HepG2 (cell line): ENCODE measurements around the gene LRRC10B. TPM values are rescaled to one million over a fixed set of nuclear protein-coding genes. Genes with fewer than 3 reads are reported as not detected.

Experiments
- ATAC-seq: fragments of 200-7000 bp; cut with Tn5 transposase; 3 replicates; pipeline ENCODE4 v1.9.1; 2020; ENCODE audit warnings: mild to moderate bottlenecking, moderate library complexity
- BruUV-seq: library from RNA; stranded (reverse); fragments of 400-500 nt; replicated peaks from 2 replicates; lab custom pipeline; 2021; lab: Mats Ljungman, UMichigan
- CTCF ChIA-PET: fragments of 300-600 bp; formaldehyde crosslinking; extraction: SDS; loops from one replicate; lab custom pipeline; 2021; ENCODE audit warnings: low total read pairs, inconsistent platforms, low intra/inter-chr PET ratio; lab: Yijun Ruan, JAX
- POLR2A ChIA-PET: fragments of 350-600 bp; sonication (Branson Sonifier 250); formaldehyde crosslinking; loops from one replicate; lab custom pipeline; 2020; ENCODE audit warnings: antibody characterized with exemption, inconsistent platforms; lab: Yijun Ruan, JAX
- DNase-seq: peaks from one replicate; pipeline ENCODE4 v3.0.0-alpha.2; 2015; ENCODE audit warnings: low spot score
- FAIRE-seq: peaks from 3 replicates; lab custom pipeline; 2011; peaks lifted over from hg19 to GRCh38; lab: Jason Lieb, UNC
- H2AFZ ChIP-seq: one replicate; pipeline ENCODE4 v1.6.1; 2011; ENCODE audit warnings: low read length, inconsistent platforms
- H3K27ac ChIP-seq: fragments of 300-600 bp; 3 replicates; pipeline ENCODE4 v1.8.0; 2011; ENCODE audit warnings: mixed run types, mild to moderate bottlenecking, mixed read lengths, low read length, inconsistent platforms; ENCODE audit not compliant: insufficient read depth; ENCODE audit errors: extremely low read length
- H3K27me3 ChIP-seq, 2 experiments: fragments of 200-600 bp in 1 of 2; 2 replicates in 1 of 2; 3 replicates in 1 of 2; pipeline versions ENCODE4 v1.6.0 to v1.8.0; 2011; ENCODE audit warnings: low read length in 2 of 2, mild to moderate bottlenecking in 2 of 2, moderate library complexity in 2 of 2, inconsistent platforms in 1 of 2; ENCODE audit not compliant: insufficient read depth in 2 of 2, control insufficient read depth in 1 of 2
- H3K36me3 ChIP-seq, 2 experiments: fragments of 200-600 bp in 1 of 2; replicated peaks in 1 of 2; 2 replicates in 1 of 2; 3 replicates in 1 of 2; pipeline versions ENCODE4 v1.5.1 to v1.8.0; 2011; ENCODE audit warnings: low read length in 2 of 2, inconsistent platforms in 1 of 2; ENCODE audit not compliant: insufficient read depth in 2 of 2, control insufficient read depth in 1 of 2
- H3K4me1 ChIP-seq: 2 replicates; pipeline ENCODE4 v1.5.1; 2012; ENCODE audit warnings: low read length, inconsistent platforms; ENCODE audit not compliant: insufficient read depth
- H3K4me2 ChIP-seq: 2 replicates; pipeline ENCODE4 v1.6.0; 2011; ENCODE audit warnings: low read depth, low read length, inconsistent platforms
- H3K4me3 ChIP-seq, 3 experiments: fragments of 200-600 bp in 1 of 3; sonication (generic), shearing (Covaris generic) in 1 of 3; replicated peaks in 1 of 3; 2 replicates each; pipeline ENCODE4 v1.5.1; 2011 to 2016; ENCODE audit warnings: low read length in 3 of 3, inconsistent platforms in 2 of 3, low read depth in 2 of 3, mild to moderate bottlenecking in 2 of 3, control low read depth in 1 of 3, mixed read lengths in 1 of 3; ENCODE audit not compliant: insufficient read depth in 1 of 3
- H3K79me2 ChIP-seq: one replicate; pipeline ENCODE4 v1.6.1; 2011; ENCODE audit warnings: low read length, inconsistent platforms; ENCODE audit not compliant: insufficient read depth
- H3K9ac ChIP-seq: 2 replicates; pipeline ENCODE4 v1.6.0; 2011; ENCODE audit warnings: mild to moderate bottlenecking, low read depth, low read length, inconsistent platforms; ENCODE audit not compliant: insufficient read depth
- H3K9me3 ChIP-seq: 2 replicates; pipeline ENCODE4 v1.5.1; 2012; ENCODE audit warnings: mild to moderate bottlenecking, low read length
- H4K20me1 ChIP-seq: 2 replicates; pipeline ENCODE4 v1.6.0; 2011; ENCODE audit warnings: inconsistent platforms, mild to moderate bottlenecking, low read length, moderate library complexity; ENCODE audit not compliant: insufficient read depth
- ADNP ChIP-seq: sonication (generic); formaldehyde crosslinking; IDR thresholded peaks from 2 replicates; pipeline ENCODE4 v1.4.0; 2020; ENCODE audit warnings: missing genetic modification reagents
- CEBPG ChIP-seq: IDR thresholded peaks from 2 replicates; pipeline ENCODE4 v1.6.1; 2016
- HNF1B ChIP-seq: sonication (generic); formaldehyde crosslinking; IDR thresholded peaks from 2 replicates; pipeline ENCODE4 v1.5.1; 2020; ENCODE audit warnings: mild to moderate bottlenecking, moderate library complexity, missing genetic modification reagents
- MED8 ChIP-seq: sonication (generic); formaldehyde crosslinking; IDR thresholded peaks from 2 replicates; pipeline ENCODE4 v1.8.1; 2023; ENCODE audit warnings: mild to moderate bottlenecking, missing genetic modification reagents; ENCODE audit not compliant: insufficient replicate concordance
- RFXAP ChIP-seq: sonication (generic); formaldehyde crosslinking; IDR thresholded peaks from 2 replicates; pipeline ENCODE4 v1.4.0; 2020; ENCODE audit warnings: missing genetic modification reagents, borderline replicate concordance
- ZC3H13 ChIP-seq: sonication (generic); formaldehyde crosslinking; IDR thresholded peaks from 2 replicates; pipeline ENCODE4 v1.8.1; 2023; ENCODE audit warnings: mild to moderate bottlenecking, missing genetic modification reagents, moderate library complexity
- ZNF230 ChIP-seq: sonication (generic); formaldehyde crosslinking; IDR thresholded peaks from 2 replicates; pipeline ENCODE4 v1.4.0; 2020; ENCODE audit warnings: mild to moderate bottlenecking, missing genetic modification reagents
- ZNF770 ChIP-seq: sonication (generic); formaldehyde crosslinking; IDR thresholded peaks from 2 replicates; pipeline ENCODE4 v1.5.0; 2020; ENCODE audit warnings: mild to moderate bottlenecking, missing genetic modification reagents
- WGBS: methylation state at CpG from one replicate; pipeline ENCODE4 v1.1.6; 2017; ENCODE audit warnings: low lambda C conversion rate; 5-methylcytosine and 5-hydroxymethylcytosine counted together
- in situ Hi-C: cut with HindIII; loops from 2 replicates; pipeline ENCODE4 v1.10.0; 2017; ENCODE audit warnings: low pct_unique_long_range_greater_than_20kb; ENCODE audit not compliant: extremely low pct_ligation_motif_present
- intact Hi-C: fragments of 100-400 bp; cut with micrococcal nuclease; formaldehyde crosslinking; loops from one replicate; pipeline ENCODE4 v1.10.0; 2022; ENCODE audit not compliant: unreplicated experiment
- polyA plus RNA-seq, 8 experiments: library from polyadenylated mRNA; depleted of rRNA in 3 of 8; stranded (reverse) in 7 of 8; unstranded in 1 of 8; fragments of >200 nt; fragmentation: Illumina TruSeq in 4 of 8; extraction: Trizol in 4 of 8; gene quantifications; 2 replicates each; pipeline versions ENCODE4 v1.2.1 to v1.2.3, GENCODE V29; 2011 to 2016; ENCODE audit warnings: low read depth in 4 of 8, missing spikeins in 1 of 8, mixed read lengths in 1 of 8; ENCODE audit not compliant: insufficient read depth in 1 of 8
- total RNA-seq, 5 experiments: library from RNA; depleted of rRNA; stranded (reverse); fragments of >200 nt; fragmentation: Illumina TruSeq; extraction: Trizol; gene quantifications; 2 replicates each; pipeline ENCODE4 v1.2.3, GENCODE V29; 2016; ENCODE audit warnings: low read depth in 1 of 5

LRRC10B gene
- total and polyA plus RNA-seq, 2 of the 13 experiments (the other 11 are each of a cell fraction or from before 2014, with no cell fraction given), result not detected

- Histone ChIP-seq H3K4me1 (peaks cover 10% of the 10 kb centered on the region), H3K27ac (no peak overlapping the region), H3K27me3 (peaks cover 0 to 1% of the 10 kb centered on the region in 2 experiments; a peak in 2 of 5 replicates), H4K20me1 (no peaks in the 10 kb centered on the region), H3K9ac (no peak overlapping the region), H3K4me3 (no peak overlapping the region), H3K4me2 (no peak overlapping the region), H3K36me3 (no peaks in the 10 kb centered on the region), H3K79me2 (no peaks in the 10 kb centered on the region), H2AFZ (no peak overlapping the region), H3K9me3 (no peaks in the 10 kb centered on the region)
- no TSS peak for BruUV-seq
- POLR2A ChIA-PET, result interaction anchor here (0.6 kb wide), 1 partner anchor 96 kb away, joined by 3 read pairs; no protein-coding TSS in a partner anchor
- DNase-seq, result peak; percentile 6
- ATAC-seq, result peak; percentile 11; the same call in 1 of the 3 replicates
- CTCF ChIA-PET, result no interaction called here
- FAIRE-seq, result no peak
- 33% methylated on average over 1 of the region's 9 CpGs for WGBS
- in situ Hi-C loops, result no loop called here
- TF ChIP-seq RFXAP (CRISPR knock-in tag) (no peak), CEBPG (CRISPR knock-in tag) (0 out of 2 replicates have a peak, but pooled peaks have one; percentile 11)
- intact Hi-C loops, result no loop called here
Observed at GRCh38 chr11:61538636-61538961, 30.1 kb downstream of the LRRC10B start.

- FAIRE-seq, result no peak
Observed at GRCh38 chr11:61539006-61539405, 30.5 kb downstream of the LRRC10B start.

More at GRCh38 chr11:61539006-61539405, 30.5 kb downstream of the LRRC10B start:
- no peaks in the 10 kb centered on the region for H3K9me3 ChIP-seq
- H3K4me2 ChIP-seq, result no peak overlapping the region
- TF ChIP-seq ZC3H13 (CRISPR knock-in tag) (no peak), ADNP (CRISPR knock-in tag) (no peak), ZNF770 (CRISPR knock-in tag) (no peak), MED8 (CRISPR knock-in tag) (no peak), HNF1B (CRISPR knock-in tag) (no peak), ZNF230 (CRISPR knock-in tag) (no peak)
- no peak for DNase-seq
- ChIA-PET POLR2A (interaction anchor here (0.6 kb wide), 1 partner anchor 96 kb away, joined by 3 read pairs; no protein-coding TSS in a partner anchor), CTCF (no interaction called here)
- H3K79me2 ChIP-seq, result no peaks in the 10 kb centered on the region
- no peak for ATAC-seq
- 80% methylated on average over 11 of the region's 11 CpGs for WGBS
- in situ Hi-C loops, result no loop called here
- no peaks in the 10 kb centered on the region for H4K20me1 ChIP-seq
- no peak overlapping the region for H3K27ac ChIP-seq
- no peaks in the 10 kb centered on the region for H3K36me3 ChIP-seq
- H3K4me1 ChIP-seq, result peaks cover 14% of the 10 kb centered on the region
- no TSS peak for BruUV-seq
- no peak overlapping the region for H3K9ac ChIP-seq
- no peak overlapping the region for H2AFZ ChIP-seq
- peaks cover 0 to 1% of the 10 kb centered on the region in 2 experiments; a peak in 1 of 5 replicates for H3K27me3 ChIP-seq
- no peak overlapping the region for H3K4me3 ChIP-seq
- intact Hi-C loops, result no loop called here
